Measurements from ENCODE around the gene IFI6.
"Not testable (repeated sequence)": the region's sequence is repeated elsewhere in the genome, so short reads cannot be mapped to it uniquely, and the experiment has no call there.

DNA sequence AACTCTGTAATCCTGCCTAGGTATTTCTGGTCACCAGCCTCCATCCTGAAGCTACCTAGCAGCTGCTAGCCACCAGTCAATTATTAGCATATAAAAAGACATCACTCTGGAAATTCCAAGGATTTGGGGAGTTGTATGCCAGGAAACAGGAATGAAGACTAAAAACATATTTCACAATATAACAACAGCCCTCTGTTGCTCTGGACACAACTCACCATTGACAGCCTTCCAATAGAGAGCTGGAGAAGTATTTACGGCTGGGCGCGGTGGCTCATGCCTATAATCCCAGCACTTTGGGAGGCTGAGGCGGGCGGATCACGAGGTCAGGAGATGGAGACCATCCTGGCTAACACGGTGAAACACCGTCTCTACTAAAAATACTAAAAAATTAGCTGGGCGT is 24.8 kb upstream of the IFI6 start:
- not testable (repeated sequence) for TF ChIP-seq EZH2phosphoT487 (IDR thresholded peaks at IDR 0.05; ENCODE audit: insufficient read depth, low read depth); EZH2 (IDR thresholded peaks at IDR 0.05; ENCODE audit: insufficient read depth, poor library complexity, severe bottlenecking)
